ENCODE data around the gene LRFN3. TPM values are rescaled to one million over a fixed set of nuclear protein-coding genes. Genes with fewer than 3 reads are reported as not detected.

The LRFN3 gene
- total and polyA plus RNA-seq, 10 of the 15 experiments (the other 5 are each of a cell fraction or from before 2014, with no cell fraction given), result 0.02 to 7.3 (median 2.0) TPM; not detected in 1

DNA sequence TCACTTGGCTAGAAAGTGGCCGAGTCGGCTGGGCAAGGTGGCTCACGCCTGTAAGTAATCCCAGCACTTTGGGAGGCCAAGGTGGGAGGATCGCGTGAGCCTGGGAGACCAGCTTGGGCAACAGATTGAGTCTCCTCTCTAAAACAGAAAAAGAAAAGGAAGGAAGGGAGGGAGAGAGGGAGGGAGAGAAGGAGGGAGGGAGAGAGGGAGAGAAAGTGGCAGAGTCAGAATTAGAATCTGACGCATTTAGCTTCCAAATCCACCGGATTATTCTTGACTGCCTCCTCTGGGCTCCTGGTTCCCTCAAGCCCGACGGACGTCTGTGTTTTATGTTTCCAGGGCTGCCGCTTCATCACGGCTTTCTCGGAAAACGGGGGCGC is 22.5 kb downstream of the LRFN3 start:
- CTCF ChIA-PET, result interaction anchor here (2.0 kb wide), 1 partner anchor 9 kb away, joined by 10 read pairs; no protein-coding TSS in a partner anchor
- no peak overlapping the region for H3K9ac ChIP-seq (ENCODE audit: control insufficient read depth, insufficient read depth, low read length)
- POLR2A ChIA-PET, result interaction anchor here (0.6 kb wide), 1 partner anchor 1440 kb away, joined by 7 read pairs; no protein-coding TSS in a partner anchor
- no peak for ATAC-seq
- H3K79me2 ChIP-seq (ENCODE audit: control insufficient read depth, insufficient read depth, low read length), result no peaks in the 10 kb centered on the region
- no peak overlapping the region for H3K4me2 ChIP-seq (ENCODE audit: control insufficient read depth, insufficient read depth)
- SMC1A ChIA-PET (ENCODE audit: uncharacterized antibody, unreplicated experiment), result no interaction called here
- peaks cover 2% of the 10 kb centered on the region for H3K4me1 ChIP-seq (ENCODE audit: control insufficient read depth, insufficient read depth, low read length)
- RAD21 ChIA-PET (ENCODE audit: unreplicated experiment), result interaction anchor here (0.5 to 1.5 kb wide), 2 partner anchors 27 to 362 kb away, joined by 4 to 5 read pairs; no protein-coding TSS in a partner anchor
- H4K20me1 ChIP-seq (ENCODE audit: control insufficient read depth, insufficient read depth), result no peaks in the 10 kb centered on the region
- no peak overlapping the region for H3K4me3 ChIP-seq
- no TSS peak for BruUV-seq (replicated peaks)
- 24% methylated on average over 15 of the region's 15 CpGs for WGBS (ENCODE audit: insufficient coverage, insufficient replicate concordance, low lambda C conversion rate, missing lambda C conversion rate)
- no peak for DNase-seq (ENCODE audit: low read depth, low spot score)
- H3K27me3 ChIP-seq (replicated peaks in 1 of 2; ENCODE audit: control insufficient read depth in 2 of 2, insufficient read depth in 2 of 2, low read length in 1 of 2), result peaks cover 7 to 18% of the 10 kb centered on the region in 2 experiments
- TF ChIP-seq, protein P1, sequence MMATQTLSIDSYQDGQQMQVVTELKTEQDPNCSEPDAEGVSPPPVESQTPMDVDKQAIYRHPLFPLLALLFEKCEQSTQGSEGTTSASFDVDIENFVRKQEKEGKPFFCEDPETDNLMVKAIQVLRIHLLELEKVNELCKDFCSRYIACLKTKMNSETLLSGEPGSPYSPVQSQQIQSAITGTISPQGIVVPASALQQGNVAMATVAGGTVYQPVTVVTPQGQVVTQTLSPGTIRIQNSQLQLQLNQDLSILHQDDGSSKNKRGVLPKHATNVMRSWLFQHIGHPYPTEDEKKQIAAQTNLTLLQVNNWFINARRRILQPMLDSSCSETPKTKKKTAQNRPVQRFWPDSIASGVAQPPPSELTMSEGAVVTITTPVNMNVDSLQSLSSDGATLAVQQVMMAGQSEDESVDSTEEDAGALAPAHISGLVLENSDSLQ (IDR thresholded peaks at IDR 0.05), result no peak
- in situ Hi-C loops (cut with MboI) (no loop called here), intact Hi-C loops (cut with micrococcal nuclease; ENCODE audit: unreplicated experiment) (no loop called here)
- no peak overlapping the region for H3K27ac ChIP-seq (ENCODE audit: control insufficient read depth, insufficient read depth)
- no peaks in the 10 kb centered on the region for H3K9me3 ChIP-seq (replicated peaks; ENCODE audit: control insufficient read depth, insufficient read depth, low read length)
- H3K36me3 ChIP-seq (ENCODE audit: control insufficient read depth in 2 of 2, insufficient read depth in 2 of 2, low read length in 1 of 2), result no peaks in the 10 kb centered on the region
- no peak for FAIRE-seq
- no peak overlapping the region for H2AFZ ChIP-seq (ENCODE audit: control insufficient read depth, low read depth, low read length)

DNA sequence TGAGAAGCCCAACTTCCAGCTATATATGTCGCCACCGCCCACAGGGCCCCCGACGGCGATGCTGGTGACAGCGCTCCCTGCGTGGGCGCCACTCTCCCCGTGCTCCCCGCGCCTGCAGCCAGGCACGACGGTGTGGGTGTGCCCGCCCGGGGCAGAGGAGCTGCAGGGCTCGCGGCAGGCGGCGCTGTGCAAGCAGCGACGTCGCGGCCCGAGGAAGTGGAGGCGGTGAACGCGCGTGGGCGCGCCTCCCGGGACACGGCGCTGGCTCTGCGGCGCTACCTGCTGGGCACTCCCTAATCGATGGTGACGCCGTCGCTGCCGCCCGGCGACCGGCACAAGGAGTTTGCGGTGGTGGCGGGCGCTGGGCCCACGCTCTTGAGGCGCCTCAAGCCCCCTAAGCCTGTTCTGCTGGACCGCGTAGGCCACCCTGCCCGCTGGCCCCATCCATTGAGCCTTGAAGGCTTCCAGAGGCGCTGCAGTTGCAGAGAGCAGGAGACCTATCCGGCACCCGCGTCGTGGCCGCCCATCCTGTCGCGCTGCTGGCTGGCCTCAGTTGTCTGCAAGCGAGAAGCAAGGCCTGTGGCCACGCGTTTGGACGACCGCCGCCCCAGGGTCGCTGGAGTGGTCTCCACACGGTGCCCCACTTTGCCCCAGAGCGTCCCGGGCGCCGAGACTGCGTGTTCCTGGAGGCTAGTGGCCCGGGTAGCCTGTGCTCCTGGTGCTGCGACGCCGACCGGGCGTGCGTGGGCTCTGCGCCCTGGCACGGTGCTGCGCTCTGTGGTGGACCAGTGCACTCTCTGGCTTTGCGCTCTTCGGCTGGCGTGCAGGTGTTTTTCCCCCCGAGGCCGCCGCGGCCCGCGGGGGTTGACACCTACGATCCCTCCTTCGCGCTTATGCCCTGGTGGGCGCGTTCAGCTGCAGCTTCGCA is 23.1 kb downstream of the LRFN3 start:
- H3K9me3 ChIP-seq (replicated peaks; ENCODE audit: control insufficient read depth, insufficient read depth, low read length), result no peaks in the 10 kb centered on the region
- ChIA-PET CTCF (interaction anchor here (2.0 kb wide), 1 partner anchor 10 kb away, joined by 10 read pairs; no protein-coding TSS in a partner anchor), RAD21 (ENCODE audit: unreplicated experiment) (interaction anchor here (1.5 kb wide), 1 partner anchor 28 kb away, joined by 4 read pairs; no protein-coding TSS in a partner anchor), POLR2A (interaction anchor here (0.6 kb wide), 1 partner anchor 1441 kb away, joined by 7 read pairs; no protein-coding TSS in a partner anchor), SMC1A (ENCODE audit: uncharacterized antibody, unreplicated experiment) (no interaction called here)
- no peaks in the 10 kb centered on the region for H3K79me2 ChIP-seq (ENCODE audit: control insufficient read depth, insufficient read depth, low read length)
- intact Hi-C loops (cut with micrococcal nuclease; ENCODE audit: unreplicated experiment) (no loop called here), in situ Hi-C loops (cut with MboI) (no loop called here)
- H3K4me1 ChIP-seq (ENCODE audit: control insufficient read depth, insufficient read depth, low read length), result no peaks in the 10 kb centered on the region
- 6% methylated on average over 97 of the region's 97 CpGs for WGBS (ENCODE audit: insufficient coverage, insufficient replicate concordance, low lambda C conversion rate, missing lambda C conversion rate)
- no peak overlapping the region for H3K4me3 ChIP-seq
- ATAC-seq (peak; percentile 71), DNase-seq (ENCODE audit: low read depth, low spot score) (no peak), FAIRE-seq (no peak)
- peak overlapping the region; percentile 22; the same call in 1 of the 2 replicates for H3K4me2 ChIP-seq (ENCODE audit: control insufficient read depth, insufficient read depth)
- H3K27me3 ChIP-seq (replicated peaks in 1 of 2; ENCODE audit: control insufficient read depth in 2 of 2, insufficient read depth in 2 of 2, low read length in 1 of 2), result peaks cover 7 to 18% of the 10 kb centered on the region in 2 experiments
- no TSS peak for BruUV-seq (replicated peaks)
- no peak overlapping the region for H3K9ac ChIP-seq (ENCODE audit: control insufficient read depth, insufficient read depth, low read length)
- H3K27ac ChIP-seq (ENCODE audit: control insufficient read depth, insufficient read depth), result no peak overlapping the region
- H4K20me1 ChIP-seq (ENCODE audit: control insufficient read depth, insufficient read depth), result no peaks in the 10 kb centered on the region
- H2AFZ ChIP-seq (ENCODE audit: control insufficient read depth, low read depth, low read length), result no peak overlapping the region
- H3K36me3 ChIP-seq (ENCODE audit: control insufficient read depth in 2 of 2, insufficient read depth in 2 of 2, low read length in 1 of 2), result no peaks in the 10 kb centered on the region
- TF ChIP-seq, protein P2, sequence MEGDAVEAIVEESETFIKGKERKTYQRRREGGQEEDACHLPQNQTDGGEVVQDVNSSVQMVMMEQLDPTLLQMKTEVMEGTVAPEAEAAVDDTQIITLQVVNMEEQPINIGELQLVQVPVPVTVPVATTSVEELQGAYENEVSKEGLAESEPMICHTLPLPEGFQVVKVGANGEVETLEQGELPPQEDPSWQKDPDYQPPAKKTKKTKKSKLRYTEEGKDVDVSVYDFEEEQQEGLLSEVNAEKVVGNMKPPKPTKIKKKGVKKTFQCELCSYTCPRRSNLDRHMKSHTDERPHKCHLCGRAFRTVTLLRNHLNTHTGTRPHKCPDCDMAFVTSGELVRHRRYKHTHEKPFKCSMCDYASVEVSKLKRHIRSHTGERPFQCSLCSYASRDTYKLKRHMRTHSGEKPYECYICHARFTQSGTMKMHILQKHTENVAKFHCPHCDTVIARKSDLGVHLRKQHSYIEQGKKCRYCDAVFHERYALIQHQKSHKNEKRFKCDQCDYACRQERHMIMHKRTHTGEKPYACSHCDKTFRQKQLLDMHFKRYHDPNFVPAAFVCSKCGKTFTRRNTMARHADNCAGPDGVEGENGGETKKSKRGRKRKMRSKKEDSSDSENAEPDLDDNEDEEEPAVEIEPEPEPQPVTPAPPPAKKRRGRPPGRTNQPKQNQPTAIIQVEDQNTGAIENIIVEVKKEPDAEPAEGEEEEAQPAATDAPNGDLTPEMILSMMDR (IDR thresholded peaks at IDR 0.05 in 2 of 3, conservative IDR thresholded peaks at IDR 0.05 in 1 of 3; ENCODE audit: control insufficient read depth in 2 of 3, extremely low read depth in 1 of 3, insufficient read depth in 1 of 3, low read depth in 3 of 3, low read length in 3 of 3), result peak; percentile 29 to 42 (median 32); a peak in 4 of 6 replicates
- TF ChIP-seq GATAD2B (conservative IDR thresholded peaks at IDR 0.05; ENCODE audit: low read depth), result peak; percentile 74; the same call in 1 of the 2 replicates
- TF ChIP-seq STAT3 (IDR thresholded peaks at IDR 0.05; ENCODE audit: low read depth, low read length), result no peak
- TF ChIP-seq RAD21 (IDR thresholded peaks at IDR 0.05; ENCODE audit: insufficient read depth, low read depth, low read length), result 0 out of 2 replicates have a peak, but pooled peaks have one; percentile 1
- TF ChIP-seq, protein P3, sequence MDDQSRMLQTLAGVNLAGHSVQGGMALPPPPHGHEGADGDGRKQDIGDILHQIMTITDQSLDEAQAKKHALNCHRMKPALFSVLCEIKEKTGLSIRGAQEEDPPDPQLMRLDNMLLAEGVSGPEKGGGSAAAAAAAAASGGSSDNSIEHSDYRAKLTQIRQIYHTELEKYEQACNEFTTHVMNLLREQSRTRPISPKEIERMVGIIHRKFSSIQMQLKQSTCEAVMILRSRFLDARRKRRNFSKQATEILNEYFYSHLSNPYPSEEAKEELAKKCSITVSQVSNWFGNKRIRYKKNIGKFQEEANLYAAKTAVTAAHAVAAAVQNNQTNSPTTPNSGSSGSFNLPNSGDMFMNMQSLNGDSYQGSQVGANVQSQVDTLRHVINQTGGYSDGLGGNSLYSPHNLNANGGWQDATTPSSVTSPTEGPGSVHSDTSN (IDR thresholded peaks at IDR 0.05; ENCODE audit: insufficient replicate concordance, low read depth, low read length), result no peak
- peak in 1 of 2 experiments; percentile 69; a peak in 2 of 3 replicates for TF ChIP-seq EGR1 (IDR thresholded peaks at IDR 0.05; ENCODE audit: borderline replicate concordance in 1 of 2, low read depth in 2 of 2, low read length in 2 of 2)
- no peak for TF ChIP-seq CHD2 (IDR thresholded peaks at IDR 0.05; ENCODE audit: borderline replicate concordance, low read depth, low read length)
- TF ChIP-seq IKZF1 (conservative IDR thresholded peaks at IDR 0.05), result peak; percentile 74
- peak; percentile 50 for TF ChIP-seq DPF2 (IDR thresholded peaks at IDR 0.05)

Data from GM12878 (cell line).